DOHH2 (cell line): ENCODE measurements around the gene NCKAP5.

ENCODE experiments used
- H3F3A ChIP-seq: fragments of 200-600 bp; sonication (generic), shearing (Covaris generic); 2 replicates; pipeline ENCODE4 v1.6.0; 2016; ENCODE audit warnings: antibody characterized with exemption, mild to moderate bottlenecking; ENCODE audit not compliant: control insufficient read depth, insufficient read depth
- H3K27ac ChIP-seq: fragments of 200-600 bp; sonication (generic); 2 replicates; pipeline ENCODE4 v1.5.1; 2014; ENCODE audit warnings: low read depth, mild to moderate bottlenecking, low read length, moderate library complexity
- H3K27me3 ChIP-seq: fragments of 200-600 bp; sonication (generic); 2 replicates; pipeline ENCODE4 v1.6.1; 2014; ENCODE audit warnings: mild to moderate bottlenecking, low read length, mixed read lengths; ENCODE audit not compliant: control insufficient read depth
- H3K36me3 ChIP-seq: fragments of 200-600 bp; sonication (generic); 2 replicates; pipeline ENCODE4 v1.6.1; 2014; ENCODE audit warnings: mild to moderate bottlenecking, low read length, moderate library complexity, mixed read lengths; ENCODE audit not compliant: control insufficient read depth
- H3K4me1 ChIP-seq: fragments of 200-600 bp; sonication (generic); 2 replicates; pipeline ENCODE4 v1.6.1; 2014; ENCODE audit warnings: mild to moderate bottlenecking, low read length, mixed read lengths; ENCODE audit not compliant: control insufficient read depth
- H3K4me2 ChIP-seq: fragments of 200-600 bp; sonication (generic); 2 replicates; pipeline ENCODE4 v1.6.0; 2014; ENCODE audit warnings: mild to moderate bottlenecking, low read length, moderate library complexity
- H3K4me3 ChIP-seq: fragments of 200-600 bp; sonication (generic); 2 replicates; pipeline ENCODE4 v1.5.1; 2014; ENCODE audit warnings: mild to moderate bottlenecking, low read length, mixed read lengths
- H3K79me2 ChIP-seq: fragments of 200-600 bp; sonication (generic); 2 replicates; pipeline ENCODE4 v1.6.1; 2014; ENCODE audit warnings: mild to moderate bottlenecking, low read length, mixed read lengths; ENCODE audit not compliant: control insufficient read depth
- H3K9me2 ChIP-seq: fragments of 200-600 bp; sonication (generic); replicated peaks from 2 replicates; pipeline ENCODE4 v1.6.1; 2014; ENCODE audit warnings: mild to moderate bottlenecking, low read length, mixed read lengths; ENCODE audit not compliant: control insufficient read depth
- H3K9me3 ChIP-seq: fragments of 200-600 bp; sonication (generic); 2 replicates; pipeline ENCODE4 v1.6.1; 2014; ENCODE audit warnings: antibody characterized with exemption, low read length, mixed read lengths; ENCODE audit not compliant: control insufficient read depth, insufficient read depth
- H4K20me1 ChIP-seq: fragments of 200-600 bp; sonication (generic); 2 replicates; pipeline ENCODE4 v1.6.0; 2014; ENCODE audit warnings: low read depth, mild to moderate bottlenecking, antibody characterized with exemption, low read length, moderate library complexity; ENCODE audit not compliant: control insufficient read depth, insufficient read depth
- CTCF ChIP-seq: fragments of 200-600 bp; sonication (generic); IDR thresholded peaks from one replicate; pipeline ENCODE4 v1.5.1; 2014; ENCODE audit warnings: antibody characterized with exemption, mild to moderate bottlenecking, low read depth, low read length; ENCODE audit not compliant: poor library complexity, severe bottlenecking
- EZH2phosphoT487 ChIP-seq: fragments of 200-600 bp; sonication (generic); IDR thresholded peaks from 2 replicates; pipeline ENCODE4 v1.6.1; 2017; ENCODE audit warnings: borderline replicate concordance, mild to moderate bottlenecking, antibody characterized with exemption, low read length, moderate library complexity, mixed read lengths

Gene NCKAP5

DNA sequence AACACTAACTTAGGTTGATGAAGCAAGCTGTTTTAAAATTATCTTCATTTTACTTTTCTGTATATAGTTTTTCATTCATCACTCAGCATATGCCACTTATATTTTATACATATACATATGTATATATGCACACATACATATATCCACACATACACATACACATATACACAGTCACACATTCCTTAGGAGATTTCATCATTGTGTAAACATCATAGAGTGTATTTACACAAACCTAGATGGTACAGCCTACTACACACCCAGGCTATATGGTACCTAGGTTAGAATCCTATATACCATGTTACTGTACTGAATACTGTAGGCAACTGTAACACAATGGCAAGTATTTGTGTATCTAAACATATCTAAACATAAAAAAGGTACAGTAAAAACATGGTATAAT, 602.8 kb downstream of the NCKAP5 start:
- no peaks in the 10 kb centered on the region for H4K20me1 ChIP-seq

GRCh38 chr2:132963161-132963560, 605.1 kb downstream of the NCKAP5 start:
- Histone ChIP-seq H3K27ac (no peak overlapping the region), H3K9me3 (no peaks in the 10 kb centered on the region), H3K27me3 (no peaks in the 10 kb centered on the region), H3K4me2 (no peak overlapping the region), H3K36me3 (no peaks in the 10 kb centered on the region), H3K9me2 (no peaks in the 10 kb centered on the region), H3K4me1 (no peaks in the 10 kb centered on the region), H3F3A (no peaks in the 10 kb centered on the region), H3K79me2 (no peaks in the 10 kb centered on the region), H4K20me1 (no peaks in the 10 kb centered on the region), H3K4me3 (no peak overlapping the region)
- no peak for TF ChIP-seq CTCF
- no peak for TF ChIP-seq EZH2phosphoT487

More for the DNA sequence above, 602.8 kb downstream of the NCKAP5 start:
- no peak overlapping the region for H3K27ac ChIP-seq
- TF ChIP-seq CTCF (no peak), EZH2phosphoT487 (no peak)
- H3K4me2 ChIP-seq = no peak overlapping the region
- no peaks in the 10 kb centered on the region for H3F3A ChIP-seq
- H3K9me2 ChIP-seq = no peaks in the 10 kb centered on the region
- no peaks in the 10 kb centered on the region for H3K27me3 ChIP-seq
- H3K4me3 ChIP-seq = no peak overlapping the region
- H3K79me2 ChIP-seq = no peaks in the 10 kb centered on the region
- H3K36me3 ChIP-seq = no peaks in the 10 kb centered on the region
- no peaks in the 10 kb centered on the region for H3K9me3 ChIP-seq
- no peaks in the 10 kb centered on the region for H3K4me1 ChIP-seq

- Histone ChIP-seq H3K9me3 (no peaks in the 10 kb centered on the region), H3K9me2 (no peaks in the 10 kb centered on the region), H3K4me2 (no peak overlapping the region), H3K4me3 (no peak overlapping the region), H3K79me2 (no peaks in the 10 kb centered on the region), H3K4me1 (no peaks in the 10 kb centered on the region), H3F3A (no peaks in the 10 kb centered on the region), H3K36me3 (no peaks in the 10 kb centered on the region), H3K27me3 (no peaks in the 10 kb centered on the region), H3K27ac (no peak overlapping the region), H4K20me1 (no peaks in the 10 kb centered on the region)
- TF ChIP-seq EZH2phosphoT487 (no peak), CTCF (no peak)
Measured at GRCh38 chr2:132958887-132959286, 609.4 kb downstream of the NCKAP5 start.
